Panc1 (cell line): ENCODE data around the gene FLT1. TPM values are rescaled to one million over a fixed set of nuclear protein-coding genes. Genes with fewer than 3 reads are reported as not detected.

Source experiments
- ATAC-seq: fragments of 200-7000 bp; cut with Tn5 transposase; 2 replicates; pipeline ENCODE4 v1.9.1; 2020; ENCODE audit warnings: mild to moderate bottlenecking, moderate library complexity
- BruUV-seq: library from RNA; stranded (reverse); fragments of 400-500 nt; replicated peaks from 2 replicates; lab custom pipeline; 2021; lab: Mats Ljungman, UMichigan
- CTCF ChIA-PET: fragments of 300-600 bp; sonication (Branson Sonifier 250); formaldehyde crosslinking; loops from one replicate; lab custom pipeline; 2022; ENCODE audit warnings: antibody characterized with exemption; lab: Charles Lee
- POLR2A ChIA-PET: fragments of 300-600 bp; sonication (Branson Sonifier 250); formaldehyde crosslinking; loops from one replicate; lab custom pipeline; 2022; ENCODE audit warnings: antibody characterized with exemption; lab: Charles Lee
- DNase-seq: peaks from one replicate; pipeline ENCODE4 v3.0.0-alpha.2; 2010; ENCODE audit warnings: low read depth, low spot score
- H3K27ac ChIP-seq: 2 replicates; pipeline ENCODE4 v1.5.1; 2011; ENCODE audit warnings: mild to moderate bottlenecking, low read length, inconsistent platforms
- H3K27me3 ChIP-seq: fragments of 200-500 bp; sonication (Bioruptor generic); 2 replicates; pipeline ENCODE4 v1.6.0; 2014; ENCODE audit warnings: low read length, inconsistent platforms; ENCODE audit not compliant: control insufficient read depth, insufficient read depth
- H3K36me3 ChIP-seq: fragments of 200-500 bp; sonication (Bioruptor generic); 2 replicates; pipeline ENCODE4 v1.5.1; 2014; ENCODE audit warnings: inconsistent platforms, mild to moderate bottlenecking, low read length, moderate library complexity; ENCODE audit not compliant: control insufficient read depth, insufficient read depth
- H3K4me1 ChIP-seq: 2 replicates; pipeline ENCODE4 v1.5.1; 2011; ENCODE audit warnings: inconsistent platforms, mild to moderate bottlenecking, low read length, moderate library complexity; ENCODE audit not compliant: control insufficient read depth, insufficient read depth
- H3K4me3 ChIP-seq, 2 experiments: 2 replicates each; pipeline ENCODE4 v1.5.1; 2011 to 2012; ENCODE audit warnings: low read depth in 2 of 2, low read length in 2 of 2, mild to moderate bottlenecking in 2 of 2, inconsistent platforms in 1 of 2, moderate library complexity in 1 of 2
- H3K9me3 ChIP-seq: fragments of 200-500 bp; sonication (Bioruptor generic); 2 replicates; pipeline ENCODE4 v1.5.1; 2014; ENCODE audit warnings: low read depth, mild to moderate bottlenecking, inconsistent platforms, low read length, moderate library complexity; ENCODE audit not compliant: control insufficient read depth, insufficient read depth
- CTCF ChIP-seq: fragments of 450-650 bp; IDR thresholded peaks from 2 replicates; pipeline ENCODE4 v1.5.1; 2017; ENCODE audit warnings: mild to moderate bottlenecking
- POLR2AphosphoS5 ChIP-seq: IDR thresholded peaks from 2 replicates; pipeline ENCODE4 v1.6.1; 2012; ENCODE audit warnings: mild to moderate bottlenecking, low read depth, low read length, moderate library complexity
- REST ChIP-seq, 2 experiments: IDR thresholded peaks; 2 replicates each; pipeline ENCODE4 v1.6.1; 2011 to 2012; ENCODE audit warnings: low read depth in 2 of 2, control low read depth in 1 of 2, low read length in 1 of 2, mild to moderate bottlenecking in 1 of 2, moderate library complexity in 1 of 2; ENCODE audit not compliant: insufficient read depth in 1 of 2
- SIN3A ChIP-seq: IDR thresholded peaks from 2 replicates; pipeline ENCODE4 v1.6.1; 2012; ENCODE audit warnings: low read depth, mild to moderate bottlenecking, low read length, moderate library complexity, borderline replicate concordance; ENCODE audit not compliant: insufficient read depth
- TCF7L2 ChIP-seq: IDR thresholded peaks from 2 replicates; pipeline ENCODE4 v1.6.1; 2011; ENCODE audit warnings: mild to moderate bottlenecking, low read depth, low read length, inconsistent platforms
- in situ Hi-C: cut with HindIII; loops from 2 replicates; pipeline ENCODE4 v1.10.0; 2016; ENCODE audit warnings: low sequenced_read_pairs, low pct_unique_long_range_greater_than_20kb
- intact Hi-C: fragments of 100-400 bp; cut with micrococcal nuclease; formaldehyde crosslinking; loops from one replicate; pipeline ENCODE4 v1.10.0; 2022; ENCODE audit not compliant: unreplicated experiment
- total RNA-seq: library from RNA; stranded (reverse); gene quantifications from one replicate; pipeline ENCODE4 v1.2.1, GENCODE V29; 2021; ENCODE audit not compliant: unreplicated experiment

FLT1 gene
- total RNA-seq, 1 experiment from 2014 or later, result 0.15 TPM

DNA sequence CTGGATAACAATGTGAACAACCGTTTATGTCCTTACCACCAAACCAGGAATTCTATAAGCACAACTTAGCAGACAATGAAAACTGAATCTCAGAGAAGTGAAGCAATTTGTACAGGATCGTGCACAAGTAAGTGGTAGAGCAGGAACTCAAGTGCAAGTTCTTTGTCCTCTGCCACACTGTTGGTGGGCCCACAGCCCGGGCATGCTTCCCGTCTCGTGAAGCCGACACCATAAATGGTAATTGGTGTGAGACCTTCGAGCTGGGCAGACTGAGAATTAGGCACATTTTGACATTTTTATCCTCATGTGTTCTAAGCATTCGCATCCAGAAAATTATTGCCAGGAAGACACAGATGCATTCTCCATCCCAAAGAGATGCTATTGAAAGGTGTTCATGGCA is 27.9 kb upstream of the FLT1 start:
- TF ChIP-seq REST (IDR thresholded peaks at IDR 0.05; ENCODE audit: insufficient read depth in 1 of 2, low read depth in 2 of 2, low read length in 1 of 2) (no peak), TCF7L2 (no peak), CTCF (no peak), POLR2AphosphoS5 (no peak), SIN3A (no peak)
- DNase-seq, result no peak
- BruUV-seq, result no TSS peak
- Histone ChIP-seq H3K9me3 (no peaks in the 10 kb centered on the region), H3K4me3 (no peak overlapping the region), H3K27me3 (no peaks in the 10 kb centered on the region), H3K27ac (no peak overlapping the region), H3K4me1 (no peaks in the 10 kb centered on the region), H3K36me3 (no peaks in the 10 kb centered on the region)
- ChIA-PET POLR2A (no interaction called here), CTCF (no interaction called here)
- intact Hi-C loops (no loop called here), in situ Hi-C loops (no loop called here)
- no peak for ATAC-seq

DNA sequence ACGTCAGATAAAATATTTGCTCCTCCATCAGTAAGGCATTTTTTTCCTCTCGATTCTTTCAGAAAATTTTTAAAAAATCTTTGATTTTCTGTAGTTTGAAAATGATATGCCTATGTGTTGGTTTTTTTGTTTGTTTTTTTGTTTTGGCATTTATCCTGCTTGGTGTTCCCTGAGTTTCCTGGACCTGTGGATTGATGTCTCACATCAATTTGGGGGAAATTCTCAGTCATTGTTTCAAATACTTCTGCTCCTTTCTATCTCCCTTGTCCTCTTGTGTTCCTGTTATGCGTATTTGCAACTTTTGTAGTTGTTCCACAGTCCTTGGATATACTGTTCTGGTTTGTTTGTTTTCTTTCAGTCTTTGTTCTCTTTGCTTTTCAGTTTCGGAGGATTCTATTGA is 18.8 kb upstream of the FLT1 start:
- Histone ChIP-seq H3K9me3 (no peaks in the 10 kb centered on the region), H3K27me3 (no peaks in the 10 kb centered on the region; the same call in 1 of the 2 replicates), H3K27ac (no peak overlapping the region), H3K4me3 (no peak overlapping the region), H3K36me3 (no peaks in the 10 kb centered on the region), H3K4me1 (no peaks in the 10 kb centered on the region)
- ChIA-PET CTCF (no interaction called here), POLR2A (no interaction called here)
- BruUV-seq, result no TSS peak
- in situ Hi-C loops (no loop called here), intact Hi-C loops (no loop called here)
- ATAC-seq (no peak), DNase-seq (no peak)
- TF ChIP-seq POLR2AphosphoS5 (no peak), CTCF (no peak), SIN3A (no peak)
